C4-2B (cell line): Measurements from ENCODE around the gene FANCD2.

Source experiments
- H3K27ac ChIP-seq: fragments of 450-650 bp; 2 replicates; pipeline ENCODE4 v1.5.1; 2017
- ZFX ChIP-seq: fragments of 450-650 bp; IDR thresholded peaks from 2 replicates; pipeline ENCODE4 v1.6.1; 2017
- TF ChIP-seq, protein P1 (sequence below): fragments of 450-650 bp; conservative IDR thresholded peaks from 2 replicates; pipeline ENCODE4 v1.5.1; 2017; ENCODE audit warnings: mild to moderate bottlenecking

The FANCD2 gene

DNA sequence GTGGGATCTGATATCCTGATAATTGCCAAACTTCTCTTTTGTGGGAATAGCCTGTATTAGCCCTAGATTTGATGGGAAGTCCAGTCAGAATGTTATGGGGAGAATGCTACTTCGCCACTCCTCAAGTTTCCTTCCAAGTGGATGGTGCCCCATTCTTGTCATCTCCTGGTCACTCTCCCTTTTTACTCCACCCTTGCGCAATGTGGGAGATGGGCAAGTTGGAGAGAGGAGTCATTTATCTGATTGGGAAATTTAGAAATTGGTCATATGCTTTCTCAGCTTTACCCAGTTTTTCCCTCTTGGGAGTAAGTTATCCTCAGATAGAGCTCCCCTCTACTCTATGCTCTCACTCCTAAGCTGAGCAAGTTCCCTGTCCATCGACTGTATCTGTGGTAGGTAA lies 67.4 kb downstream of the FANCD2 start:
- no peak overlapping the region for H3K27ac ChIP-seq
- TF ChIP-seq ZFX = no peak
- TF ChIP-seq, protein P1, sequence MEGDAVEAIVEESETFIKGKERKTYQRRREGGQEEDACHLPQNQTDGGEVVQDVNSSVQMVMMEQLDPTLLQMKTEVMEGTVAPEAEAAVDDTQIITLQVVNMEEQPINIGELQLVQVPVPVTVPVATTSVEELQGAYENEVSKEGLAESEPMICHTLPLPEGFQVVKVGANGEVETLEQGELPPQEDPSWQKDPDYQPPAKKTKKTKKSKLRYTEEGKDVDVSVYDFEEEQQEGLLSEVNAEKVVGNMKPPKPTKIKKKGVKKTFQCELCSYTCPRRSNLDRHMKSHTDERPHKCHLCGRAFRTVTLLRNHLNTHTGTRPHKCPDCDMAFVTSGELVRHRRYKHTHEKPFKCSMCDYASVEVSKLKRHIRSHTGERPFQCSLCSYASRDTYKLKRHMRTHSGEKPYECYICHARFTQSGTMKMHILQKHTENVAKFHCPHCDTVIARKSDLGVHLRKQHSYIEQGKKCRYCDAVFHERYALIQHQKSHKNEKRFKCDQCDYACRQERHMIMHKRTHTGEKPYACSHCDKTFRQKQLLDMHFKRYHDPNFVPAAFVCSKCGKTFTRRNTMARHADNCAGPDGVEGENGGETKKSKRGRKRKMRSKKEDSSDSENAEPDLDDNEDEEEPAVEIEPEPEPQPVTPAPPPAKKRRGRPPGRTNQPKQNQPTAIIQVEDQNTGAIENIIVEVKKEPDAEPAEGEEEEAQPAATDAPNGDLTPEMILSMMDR = no peak

DNA sequence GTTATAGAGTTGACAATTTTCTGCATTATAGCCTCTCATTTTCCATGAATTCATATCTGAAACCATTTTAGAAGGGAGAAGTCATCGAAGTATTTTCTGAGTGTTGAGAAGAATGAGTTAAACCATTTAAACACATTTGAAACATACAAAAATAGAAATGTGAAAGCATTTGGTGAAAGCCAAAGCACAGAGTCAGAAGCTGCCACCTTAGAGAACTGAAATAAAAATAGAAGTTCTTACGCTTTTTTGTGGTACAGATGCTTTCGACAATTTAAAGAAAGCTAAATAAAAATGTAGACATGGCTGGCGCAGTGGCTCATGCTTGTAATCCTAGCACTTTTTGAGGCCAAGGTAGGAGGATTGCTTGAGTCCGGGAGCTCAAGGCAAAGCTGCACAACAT lies 72.8 kb downstream of the FANCD2 start:
- TF ChIP-seq, protein P1 = no peak
- no peak overlapping the region for H3K27ac ChIP-seq

DNA sequence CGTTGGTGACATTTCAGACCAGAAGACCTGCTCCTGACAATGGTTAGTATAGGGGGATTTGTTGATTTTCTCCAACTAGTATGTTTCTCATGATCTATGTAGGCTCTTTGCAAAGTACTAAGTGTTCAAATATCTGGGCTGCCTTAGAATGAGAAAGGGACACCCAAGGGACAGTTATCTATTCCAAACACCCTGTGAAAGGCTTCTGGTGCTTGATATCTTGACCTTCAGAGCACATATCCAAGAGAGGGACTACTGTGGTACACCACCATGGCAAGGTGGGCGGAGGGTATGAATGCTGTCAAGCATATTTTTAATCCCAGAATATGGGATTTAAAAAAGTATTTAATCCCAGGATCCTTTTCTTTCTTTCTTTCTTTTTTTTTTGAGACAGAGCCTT lies 80.7 kb downstream of the FANCD2 start:
- TF ChIP-seq ZFX = no peak
- TF ChIP-seq, protein P1 = no peak
- H3K27ac ChIP-seq = no peak overlapping the region

DNA sequence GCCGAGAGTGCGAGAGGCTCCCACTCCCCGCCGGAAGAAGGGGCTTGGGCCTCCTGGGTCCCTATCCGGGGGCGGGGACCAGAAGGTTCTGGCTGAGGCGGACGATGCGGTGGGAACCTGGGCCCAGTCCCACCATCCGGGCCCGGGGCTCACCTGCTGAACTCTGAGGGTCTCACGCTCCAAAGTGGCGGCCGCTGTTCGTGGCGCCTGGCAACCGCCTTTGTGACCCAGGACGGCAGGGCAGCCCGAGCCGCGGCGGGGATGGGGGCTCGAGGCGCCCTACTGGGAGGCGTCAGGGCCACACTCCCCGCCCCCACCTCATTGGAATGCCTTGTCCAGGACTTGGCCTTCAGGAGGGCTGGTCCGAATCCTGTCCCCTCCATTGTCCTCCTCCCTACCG lies 81.9 kb downstream of the FANCD2 start, which contains the start of gene FANCD2OS:
TSS of gene FANCD2OS (minus strand) at position 165 of the 400 bp plus-strand sequence. CDS start 3,481 bp downstream, outside the sequence.
- H3K27ac ChIP-seq = no peak within 1 kb of the TSS
- TF ChIP-seq, protein P1 = no peak
- no peak for TF ChIP-seq ZFX

DNA sequence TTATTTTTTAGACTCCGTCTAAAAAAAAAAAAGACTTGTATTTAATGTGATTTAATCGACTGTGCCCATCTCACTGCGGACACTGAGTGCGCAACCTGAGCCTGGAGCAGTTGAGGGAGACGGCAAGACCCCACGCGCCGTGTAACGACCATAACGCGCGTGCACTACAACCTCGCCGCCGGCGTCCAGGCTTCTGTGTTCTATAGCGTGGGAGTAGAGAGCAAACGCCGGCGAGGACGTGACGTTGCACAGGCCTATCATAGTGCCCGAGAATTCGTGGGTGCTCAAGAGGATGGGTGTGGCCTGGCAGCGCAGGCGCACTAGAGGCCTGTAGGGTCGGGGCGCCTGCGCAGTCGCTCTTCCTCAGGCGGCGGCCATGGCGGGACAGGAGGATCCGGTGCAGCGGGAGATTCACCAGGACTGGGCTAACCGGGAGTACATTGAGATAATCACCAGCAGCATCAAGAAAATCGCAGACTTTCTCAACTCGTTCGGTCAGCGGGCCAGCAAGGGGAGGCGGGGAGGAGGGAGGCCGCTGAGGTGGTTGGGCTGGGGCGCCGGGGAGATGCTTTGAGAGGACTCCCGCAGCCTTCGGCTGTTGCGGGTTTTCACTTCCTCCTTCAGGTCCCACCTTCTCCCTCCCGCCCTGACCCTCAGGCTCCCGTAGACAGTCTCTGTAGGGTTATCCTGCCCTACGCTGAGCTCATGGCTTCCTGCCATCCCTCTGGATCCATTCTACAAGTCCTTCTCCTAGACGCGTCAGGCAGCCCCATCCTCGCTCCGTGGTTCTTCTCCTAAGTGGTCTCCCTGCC lies 89.3 kb downstream of the FANCD2 start, which contains the start of gene BRK1:
TSS of gene BRK1 (plus strand) at position 350 of the 812 bp plus-strand sequence. CDS start at position 377, 27 bp downstream.
- no peak for TF ChIP-seq ZFX
- TF ChIP-seq, protein P1 = no peak
- H3K27ac ChIP-seq = peak within 1 kb of the TSS; percentile 85

DNA sequence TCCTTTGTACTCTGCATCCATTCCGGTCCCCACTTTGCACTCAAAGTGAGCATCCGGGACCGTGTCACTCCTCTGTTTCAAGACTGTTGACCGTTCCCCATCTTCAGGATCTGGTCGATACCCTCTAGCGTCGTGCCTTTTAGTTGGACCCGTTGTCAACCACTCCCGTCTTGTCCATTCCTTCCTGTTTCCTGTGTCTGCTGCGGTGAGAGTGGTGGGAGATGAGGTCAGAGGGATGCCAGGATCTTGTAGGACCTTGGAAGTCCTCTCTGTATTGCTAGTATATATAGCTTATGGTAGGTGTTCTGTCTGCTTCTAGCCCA lies 89.9 kb downstream of the FANCD2 start:
- TF ChIP-seq, protein P1 = no peak
- TF ChIP-seq ZFX = no peak

DNA sequence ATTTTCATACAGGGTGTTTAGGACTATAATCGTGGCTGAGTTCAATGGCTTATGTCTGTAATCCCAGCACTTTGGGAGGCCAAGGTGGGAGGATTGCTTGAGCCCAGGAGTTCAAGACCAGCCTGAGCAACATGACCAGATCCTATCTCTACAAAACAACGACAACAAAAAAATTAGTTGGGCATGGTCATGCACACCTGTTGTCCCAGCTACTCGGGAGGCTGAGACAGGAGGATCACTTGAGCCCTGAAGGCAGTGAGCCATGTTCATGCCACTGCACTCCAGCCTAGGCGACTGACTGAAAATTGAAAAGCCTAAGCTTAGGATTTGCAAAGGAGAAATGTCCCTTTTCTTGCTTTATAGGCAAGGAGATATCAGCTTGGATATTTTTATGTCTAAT lies 90.7 kb downstream of the FANCD2 start:
- no peak for TF ChIP-seq ZFX
- TF ChIP-seq, protein P1 = no peak
- no peak overlapping the region for H3K27ac ChIP-seq

More for the DNA sequence above, 89.9 kb downstream of the FANCD2 start:
- H3K27ac ChIP-seq = peak overlapping the region; percentile 85
